ENCODE measurements around the gene MBOAT2.
A peak's percentile ranks its signal among the peaks of the same experiment; 100 is the strongest.

MBOAT2 gene

DNA sequence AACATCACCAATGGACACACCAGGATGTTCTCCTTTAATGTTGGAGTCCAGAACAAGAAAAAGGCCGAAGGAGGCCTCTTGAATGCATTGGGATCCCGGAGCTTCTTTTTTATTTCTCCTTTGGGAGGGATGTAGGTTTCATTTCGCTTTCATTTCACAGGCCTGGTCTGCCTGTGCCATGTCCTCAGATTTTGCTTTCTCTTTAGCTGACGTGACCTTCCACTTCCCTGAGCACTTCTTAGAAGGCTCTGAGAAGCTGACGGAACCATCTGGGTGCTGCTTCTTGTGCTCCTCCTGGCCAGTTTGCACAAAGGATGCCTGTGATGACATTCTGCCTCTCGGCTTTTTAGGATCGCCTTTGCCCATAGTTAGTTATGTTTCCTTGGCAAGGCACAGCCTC, 15.1 kb upstream of the MBOAT2 start:
- peak overlapping the region; percentile 83 for H3K4me2 ChIP-seq (ENCODE audit: low read depth, low read length, poor library complexity, severe bottlenecking)
- H3K4me3 ChIP-seq (ENCODE audit: low read length, poor library complexity, severe bottlenecking) = peak overlapping the region; percentile 66

DNA sequence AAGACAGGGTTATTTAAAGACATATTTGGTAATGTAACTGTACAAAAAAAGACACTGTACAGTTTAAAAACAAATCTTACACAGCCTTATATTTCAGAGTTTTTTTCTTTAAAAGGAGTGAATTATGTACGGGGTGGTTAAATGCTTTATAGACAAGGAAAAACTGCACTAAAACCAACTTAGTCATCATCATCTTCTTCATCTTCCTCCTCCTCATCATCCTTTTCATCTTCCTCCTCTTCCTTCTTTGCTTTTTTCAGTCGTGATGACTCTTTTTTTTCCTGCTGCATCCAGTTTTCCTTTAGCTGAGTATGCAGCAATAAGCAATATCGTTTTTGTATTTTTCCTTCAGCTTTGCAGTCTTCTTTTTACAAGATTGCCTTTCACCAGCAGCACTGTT, 14.6 kb upstream of the MBOAT2 start:
- H3K9ac ChIP-seq (ENCODE audit: low read depth, low read length, poor library complexity, severe bottlenecking) = peak overlapping the region; percentile 40
- H3K9me2 ChIP-seq (replicated peaks; ENCODE audit: low read depth, low read length) = no peaks in the 10 kb centered on the region
- H2AFZ ChIP-seq (ENCODE audit: low read length) = peak overlapping the region; percentile 74

More for the DNA sequence above, 15.1 kb upstream of the MBOAT2 start:
- no peaks in the 10 kb centered on the region for H4K20me1 ChIP-seq (ENCODE audit: insufficient read depth, low read length, poor library complexity, severe bottlenecking)
- peak overlapping the region; percentile 74 for H2AFZ ChIP-seq (ENCODE audit: low read length)
- H3K27me3 ChIP-seq (ENCODE audit: insufficient read depth, low read length, poor library complexity, severe bottlenecking) = no peaks in the 10 kb centered on the region
- H3K79me2 ChIP-seq (ENCODE audit: insufficient read depth, low read length) = no peaks in the 10 kb centered on the region
- no peaks in the 10 kb centered on the region for H3K9me3 ChIP-seq (ENCODE audit: insufficient read depth, low read depth, low read length)
- H3F3A ChIP-seq (ENCODE audit: low read depth) = peaks cover 4% of the 10 kb centered on the region
- TF ChIP-seq, protein P1, sequence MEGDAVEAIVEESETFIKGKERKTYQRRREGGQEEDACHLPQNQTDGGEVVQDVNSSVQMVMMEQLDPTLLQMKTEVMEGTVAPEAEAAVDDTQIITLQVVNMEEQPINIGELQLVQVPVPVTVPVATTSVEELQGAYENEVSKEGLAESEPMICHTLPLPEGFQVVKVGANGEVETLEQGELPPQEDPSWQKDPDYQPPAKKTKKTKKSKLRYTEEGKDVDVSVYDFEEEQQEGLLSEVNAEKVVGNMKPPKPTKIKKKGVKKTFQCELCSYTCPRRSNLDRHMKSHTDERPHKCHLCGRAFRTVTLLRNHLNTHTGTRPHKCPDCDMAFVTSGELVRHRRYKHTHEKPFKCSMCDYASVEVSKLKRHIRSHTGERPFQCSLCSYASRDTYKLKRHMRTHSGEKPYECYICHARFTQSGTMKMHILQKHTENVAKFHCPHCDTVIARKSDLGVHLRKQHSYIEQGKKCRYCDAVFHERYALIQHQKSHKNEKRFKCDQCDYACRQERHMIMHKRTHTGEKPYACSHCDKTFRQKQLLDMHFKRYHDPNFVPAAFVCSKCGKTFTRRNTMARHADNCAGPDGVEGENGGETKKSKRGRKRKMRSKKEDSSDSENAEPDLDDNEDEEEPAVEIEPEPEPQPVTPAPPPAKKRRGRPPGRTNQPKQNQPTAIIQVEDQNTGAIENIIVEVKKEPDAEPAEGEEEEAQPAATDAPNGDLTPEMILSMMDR (conservative IDR thresholded peaks at IDR 0.05; ENCODE audit: low read length) = no peak
- no peak for TF ChIP-seq EZH2phosphoT487 (IDR thresholded peaks at IDR 0.05; ENCODE audit: borderline replicate concordance)
- peaks cover 54% of the 10 kb centered on the region for H3K4me1 ChIP-seq (ENCODE audit: insufficient read depth, low read length, poor library complexity, severe bottlenecking)
- no peaks in the 10 kb centered on the region for H3K36me3 ChIP-seq (ENCODE audit: insufficient read depth, low read length)
- no peaks in the 10 kb centered on the region for H3K9me2 ChIP-seq (replicated peaks; ENCODE audit: low read depth, low read length)
- peak overlapping the region; percentile 40 for H3K9ac ChIP-seq (ENCODE audit: low read depth, low read length, poor library complexity, severe bottlenecking)

DNA sequence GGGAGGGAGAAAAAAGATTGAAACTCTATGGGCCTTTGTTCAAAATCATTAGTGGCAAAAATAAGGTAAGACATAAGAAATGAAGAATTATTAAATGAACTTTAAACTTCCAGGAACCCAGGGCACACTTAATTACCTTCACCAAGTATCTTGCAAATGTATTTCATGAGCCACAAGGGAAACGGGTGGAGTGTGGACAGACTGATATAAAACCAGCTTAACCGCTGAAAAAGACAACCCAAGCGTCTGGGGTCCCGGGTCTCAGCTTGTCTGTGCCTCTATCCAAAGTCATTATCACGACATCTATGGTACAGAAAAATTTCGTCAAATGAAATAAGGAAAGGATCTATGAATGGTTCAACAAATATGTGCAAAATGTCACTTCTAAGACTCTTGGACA, 13.9 kb upstream of the MBOAT2 start:
- Histone ChIP-seq H3K4me1 (ENCODE audit: insufficient read depth, low read length, poor library complexity, severe bottlenecking) (peaks cover 54% of the 10 kb centered on the region), H3K36me3 (ENCODE audit: insufficient read depth, low read length) (no peaks in the 10 kb centered on the region), H3K27me3 (ENCODE audit: insufficient read depth, low read length, poor library complexity, severe bottlenecking) (no peaks in the 10 kb centered on the region), H3K79me2 (ENCODE audit: insufficient read depth, low read length) (no peaks in the 10 kb centered on the region), H3K4me3 (ENCODE audit: low read length, poor library complexity, severe bottlenecking) (peak overlapping the region; percentile 66), H3K4me2 (ENCODE audit: low read depth, low read length, poor library complexity, severe bottlenecking) (peak overlapping the region; percentile 83), H4K20me1 (ENCODE audit: insufficient read depth, low read length, poor library complexity, severe bottlenecking) (no peaks in the 10 kb centered on the region), H3K9ac (ENCODE audit: low read depth, low read length, poor library complexity, severe bottlenecking) (peak overlapping the region; percentile 40), H3F3A (ENCODE audit: low read depth) (peaks cover 4% of the 10 kb centered on the region; the same call in 1 of the 2 replicates), H2AFZ (ENCODE audit: low read length) (no peak overlapping the region), H3K9me2 (replicated peaks; ENCODE audit: low read depth, low read length) (no peaks in the 10 kb centered on the region), H3K9me3 (ENCODE audit: insufficient read depth, low read depth, low read length) (no peaks in the 10 kb centered on the region)
- TF ChIP-seq, protein P1 (conservative IDR thresholded peaks at IDR 0.05; ENCODE audit: low read length) = no peak
- TF ChIP-seq EZH2phosphoT487 (IDR thresholded peaks at IDR 0.05; ENCODE audit: borderline replicate concordance) = no peak

More for the DNA sequence above, 14.6 kb upstream of the MBOAT2 start:
- no peaks in the 10 kb centered on the region for H3K27me3 ChIP-seq (ENCODE audit: insufficient read depth, low read length, poor library complexity, severe bottlenecking)
- H4K20me1 ChIP-seq (ENCODE audit: insufficient read depth, low read length, poor library complexity, severe bottlenecking) = no peaks in the 10 kb centered on the region
- H3K36me3 ChIP-seq (ENCODE audit: insufficient read depth, low read length) = no peaks in the 10 kb centered on the region
- peak overlapping the region; percentile 83 for H3K4me2 ChIP-seq (ENCODE audit: low read depth, low read length, poor library complexity, severe bottlenecking)
- H3K9me3 ChIP-seq (ENCODE audit: insufficient read depth, low read depth, low read length) = no peaks in the 10 kb centered on the region
- H3K4me3 ChIP-seq (ENCODE audit: low read length, poor library complexity, severe bottlenecking) = peak overlapping the region; percentile 66
- H3K4me1 ChIP-seq (ENCODE audit: insufficient read depth, low read length, poor library complexity, severe bottlenecking) = peaks cover 54% of the 10 kb centered on the region
- H3K79me2 ChIP-seq (ENCODE audit: insufficient read depth, low read length) = no peaks in the 10 kb centered on the region
- no peak for TF ChIP-seq EZH2phosphoT487 (IDR thresholded peaks at IDR 0.05; ENCODE audit: borderline replicate concordance)
- TF ChIP-seq, protein P1 (conservative IDR thresholded peaks at IDR 0.05; ENCODE audit: low read length) = no peak
- H3F3A ChIP-seq (ENCODE audit: low read depth) = peaks cover 4% of the 10 kb centered on the region

Data from Loucy (cell line).